ENCODE results near the gene C1QTNF6.

DNA sequence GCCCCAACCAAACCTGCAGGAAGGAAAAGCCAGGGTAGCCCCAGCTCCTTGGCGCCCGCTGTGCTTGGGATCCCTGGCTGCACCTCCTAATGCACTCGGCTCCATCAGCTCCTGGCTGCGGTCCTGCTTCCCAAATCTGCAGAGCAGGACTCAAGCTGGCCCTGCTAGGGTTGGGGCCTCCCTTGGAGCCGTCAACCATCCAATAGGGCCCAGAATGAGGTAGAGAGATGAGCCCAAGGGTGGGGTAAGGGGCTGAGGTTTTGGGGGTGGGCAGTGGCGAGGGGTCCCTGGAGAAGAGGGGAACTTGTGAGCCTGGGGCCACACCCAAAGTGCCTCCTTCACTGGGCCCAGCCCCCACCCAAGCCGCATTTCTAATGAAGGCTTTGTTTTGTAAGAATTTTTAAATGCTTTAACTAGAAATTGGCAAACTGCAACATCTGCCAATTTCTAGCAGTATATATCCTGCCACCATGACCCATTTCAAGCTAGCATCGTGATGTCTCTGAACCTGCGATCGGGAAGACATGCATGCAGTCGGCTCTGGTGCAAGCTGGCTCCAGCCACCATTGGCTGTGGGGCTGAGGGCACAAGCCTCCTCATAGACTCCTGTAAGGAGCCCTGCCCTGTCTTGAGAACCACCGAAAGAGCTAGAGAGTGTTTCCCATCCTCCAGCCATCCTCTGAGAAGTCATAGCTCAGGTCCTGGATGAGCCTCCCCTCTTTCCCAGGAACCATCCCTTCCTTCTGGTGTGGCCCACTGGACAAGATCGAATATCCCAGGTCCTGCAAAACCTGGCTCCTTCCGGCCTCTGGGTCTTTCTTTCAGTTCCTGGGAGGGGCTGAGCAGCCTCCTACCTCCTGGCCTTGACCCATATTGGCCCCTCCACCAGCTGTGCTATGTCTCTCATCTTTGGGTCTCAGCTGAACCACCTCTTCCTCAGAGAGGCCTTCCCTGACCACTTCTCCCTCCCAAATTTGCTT is 15.5 kb downstream of the C1QTNF6 start:
- TF ChIP-seq CTCF (IDR thresholded peaks at IDR 0.05; ENCODE audit: insufficient read depth, low read length) = no peak
- no peak for TF ChIP-seq POLR2AphosphoS5 (IDR thresholded peaks at IDR 0.05; ENCODE audit: low read depth)
- TF ChIP-seq REST (IDR thresholded peaks at IDR 0.05; ENCODE audit: insufficient replicate concordance, low read depth) = no peak
